Upper lobe of right lung (tissue), 1 donor: Measurements from ENCODE around the gene AHDC1. TPM values are rescaled to one million over a fixed set of nuclear protein-coding genes. Genes with fewer than 3 reads are reported as not detected.
A peak's percentile ranks its signal among the peaks of the same experiment; 100 is the strongest.

Experiments used
- ATAC-seq: fragments of 200-7000 bp; cut with Tn5 transposase; one replicate; pipeline ENCODE4 v1.9.1; 2020; ENCODE audit warnings: mild to moderate bottlenecking, moderate library complexity
- DNase-seq: peaks from one replicate; pipeline ENCODE4 v3.0.0-alpha.2; 2020
- H3K27ac ChIP-seq: fragments of 200-600 bp; one replicate; pipeline ENCODE4 v1.8.0; 2022
- H3K27me3 ChIP-seq: fragments of 200-600 bp; one replicate; pipeline ENCODE4 v1.8.0; 2022; ENCODE audit warnings: mild to moderate bottlenecking
- H3K36me3 ChIP-seq: fragments of 200-600 bp; one replicate; pipeline ENCODE4 v1.8.0; 2022
- H3K4me1 ChIP-seq: fragments of 200-600 bp; one replicate; pipeline ENCODE4 v1.8.0; 2022
- H3K4me3 ChIP-seq: fragments of 200-600 bp; one replicate; pipeline ENCODE4 v1.8.0; 2022; ENCODE audit warnings: mild to moderate bottlenecking
- H3K9me3 ChIP-seq: fragments of 200-600 bp; one replicate; pipeline ENCODE4 v1.8.0; 2022
- intact Hi-C: fragments of 100-400 bp; cut with DNase I; formaldehyde crosslinking; loops from one replicate; pipeline ENCODE4 v1.11.0; 2022
- total RNA-seq: library from RNA; stranded (reverse); fragmentation: NEBNext Ultra II Directional; extraction: Animal tissue kit (Norgen Biotek cat#: 25700); gene quantifications from one replicate; pipeline ENCODE4 v1.2.1, GENCODE V29; 2021
- TF ChIP-seq, protein P1 (sequence below): fragments of 200-600 bp; IDR thresholded peaks from one replicate; pipeline ENCODE4 v1.8.0; 2022; ENCODE audit warnings: antibody characterized with exemption
- donor health status: DM: no; HTN: yes; CAD: no; lungs with severe emphysema.

AHDC1 gene
- total RNA-seq, 1 donor from 2014 or later, result 34.2 TPM

DNA sequence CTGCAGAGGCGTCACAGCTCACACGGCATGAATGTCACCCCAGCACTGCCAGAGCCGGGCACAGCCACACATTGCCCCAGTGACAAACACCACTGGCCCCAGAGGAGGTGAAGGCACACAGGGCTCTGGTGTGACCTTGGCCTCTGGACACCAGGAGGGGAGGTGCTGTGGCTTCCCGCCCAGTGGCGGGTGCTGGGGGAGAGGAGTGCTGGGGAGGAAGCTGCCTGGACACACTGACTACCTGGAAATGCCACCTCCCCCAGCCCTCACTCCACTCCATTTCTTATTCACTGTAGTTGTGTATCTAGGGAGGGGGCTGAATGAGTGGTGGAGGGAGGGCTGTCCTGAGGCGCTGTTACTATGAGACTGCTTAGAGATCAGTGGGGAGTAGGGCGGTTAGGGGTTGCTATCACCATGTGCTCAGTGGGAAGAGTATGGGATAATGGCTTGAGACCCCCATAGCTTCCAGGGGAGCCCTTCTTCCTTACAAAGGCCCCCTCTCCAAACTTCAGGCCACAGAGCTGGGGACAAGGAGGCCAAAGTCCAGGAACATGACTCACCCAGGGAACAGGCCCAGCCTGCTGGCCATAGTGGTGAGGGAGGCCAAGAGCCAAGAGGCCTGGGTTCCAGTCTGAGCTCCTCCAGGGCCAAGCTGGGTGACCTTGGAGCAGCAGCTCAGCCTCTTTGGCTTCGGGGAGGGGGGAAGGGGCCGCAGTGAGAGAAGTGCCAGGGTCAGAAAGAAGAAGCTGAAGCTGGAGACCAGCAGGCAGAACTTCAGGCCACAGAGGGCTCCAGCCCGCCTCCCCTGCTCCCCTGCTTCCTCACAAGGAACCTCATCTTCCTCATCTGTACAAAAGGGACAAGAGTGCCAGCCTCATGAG is 40.1 kb downstream of the AHDC1 start:
- no peaks in the 10 kb centered on the region for H3K36me3 ChIP-seq
- DNase-seq (peak; percentile 80), ATAC-seq (peak; percentile 43)
- intact Hi-C loops, result no loop called here
- H3K27me3 ChIP-seq, result no peaks in the 10 kb centered on the region
- H3K27ac ChIP-seq, result peak overlapping the region; percentile 56
- no peak overlapping the region for H3K4me3 ChIP-seq
- peaks cover 69% of the 10 kb centered on the region for H3K4me1 ChIP-seq
- TF ChIP-seq, protein P1, sequence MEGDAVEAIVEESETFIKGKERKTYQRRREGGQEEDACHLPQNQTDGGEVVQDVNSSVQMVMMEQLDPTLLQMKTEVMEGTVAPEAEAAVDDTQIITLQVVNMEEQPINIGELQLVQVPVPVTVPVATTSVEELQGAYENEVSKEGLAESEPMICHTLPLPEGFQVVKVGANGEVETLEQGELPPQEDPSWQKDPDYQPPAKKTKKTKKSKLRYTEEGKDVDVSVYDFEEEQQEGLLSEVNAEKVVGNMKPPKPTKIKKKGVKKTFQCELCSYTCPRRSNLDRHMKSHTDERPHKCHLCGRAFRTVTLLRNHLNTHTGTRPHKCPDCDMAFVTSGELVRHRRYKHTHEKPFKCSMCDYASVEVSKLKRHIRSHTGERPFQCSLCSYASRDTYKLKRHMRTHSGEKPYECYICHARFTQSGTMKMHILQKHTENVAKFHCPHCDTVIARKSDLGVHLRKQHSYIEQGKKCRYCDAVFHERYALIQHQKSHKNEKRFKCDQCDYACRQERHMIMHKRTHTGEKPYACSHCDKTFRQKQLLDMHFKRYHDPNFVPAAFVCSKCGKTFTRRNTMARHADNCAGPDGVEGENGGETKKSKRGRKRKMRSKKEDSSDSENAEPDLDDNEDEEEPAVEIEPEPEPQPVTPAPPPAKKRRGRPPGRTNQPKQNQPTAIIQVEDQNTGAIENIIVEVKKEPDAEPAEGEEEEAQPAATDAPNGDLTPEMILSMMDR, result no peak
- no peaks in the 10 kb centered on the region for H3K9me3 ChIP-seq

DNA sequence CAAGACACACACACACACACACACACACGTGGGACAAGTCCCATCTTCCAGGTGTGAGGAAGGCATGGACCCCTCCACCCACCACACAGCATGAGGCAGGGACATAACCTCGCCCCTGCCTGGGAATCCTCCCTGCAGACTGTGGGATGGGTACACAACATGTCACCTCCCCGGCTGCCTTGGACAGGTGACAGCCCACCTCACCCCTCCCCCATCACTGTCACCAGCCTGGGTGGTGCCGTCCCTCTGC is 40.7 kb downstream of the AHDC1 start:
- H3K4me3 ChIP-seq, result no peak overlapping the region
- intact Hi-C loops, result no loop called here
- peaks cover 67% of the 10 kb centered on the region for H3K4me1 ChIP-seq

DNA sequence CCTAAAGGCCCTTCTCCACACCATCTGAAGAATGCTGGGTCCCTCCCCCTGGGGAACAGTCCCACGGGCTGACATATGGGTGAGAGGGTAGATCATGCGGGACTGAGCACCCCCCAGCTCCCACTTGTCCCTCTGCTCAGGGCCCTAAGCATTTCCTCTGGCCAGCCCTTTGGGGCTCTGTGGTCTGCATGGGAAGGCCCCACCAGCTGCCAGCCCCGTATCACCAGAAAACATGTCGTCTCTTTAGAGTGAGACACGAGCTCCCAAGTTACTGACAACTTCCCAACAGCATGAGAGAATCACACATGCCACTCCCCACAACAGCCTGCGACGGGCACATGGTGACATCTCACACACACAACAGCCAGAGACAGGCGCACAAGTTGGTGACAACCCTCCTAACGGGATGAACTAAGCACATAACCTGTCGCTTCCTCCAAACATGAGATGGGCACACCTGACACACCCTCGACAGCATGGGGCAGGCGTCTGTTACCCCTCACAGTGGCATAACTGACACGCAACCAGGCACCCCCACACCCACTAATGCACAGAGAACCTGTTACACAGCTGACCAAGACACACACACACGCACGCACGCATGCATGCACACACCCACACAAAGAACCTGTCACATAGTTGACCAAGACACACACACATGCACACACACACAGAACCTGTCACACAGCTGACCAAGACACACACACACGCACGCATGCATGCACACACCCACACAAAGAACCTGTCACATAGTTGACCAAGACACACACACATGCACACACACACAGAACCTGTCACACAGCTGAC is 41.2 kb downstream of the AHDC1 start:
- ATAC-seq (no peak), DNase-seq (no peak)
- intact Hi-C loops, result no loop called here
- Histone ChIP-seq H3K36me3 (peaks cover 4% of the 10 kb centered on the region), H3K27me3 (no peaks in the 10 kb centered on the region), H3K9me3 (no peaks in the 10 kb centered on the region), H3K4me3 (no peak overlapping the region), H3K27ac (peak overlapping the region; percentile 51), H3K4me1 (peaks cover 66% of the 10 kb centered on the region)
- TF ChIP-seq, protein P1, result no peak

More for the DNA sequence above, 40.7 kb downstream of the AHDC1 start:
- TF ChIP-seq, protein P1, result no peak
- H3K27me3 ChIP-seq, result no peaks in the 10 kb centered on the region
- H3K9me3 ChIP-seq, result no peaks in the 10 kb centered on the region
- peaks cover 3% of the 10 kb centered on the region for H3K36me3 ChIP-seq
- DNase-seq (no peak), ATAC-seq (no peak)
- H3K27ac ChIP-seq, result peak overlapping the region; percentile 56

DNA sequence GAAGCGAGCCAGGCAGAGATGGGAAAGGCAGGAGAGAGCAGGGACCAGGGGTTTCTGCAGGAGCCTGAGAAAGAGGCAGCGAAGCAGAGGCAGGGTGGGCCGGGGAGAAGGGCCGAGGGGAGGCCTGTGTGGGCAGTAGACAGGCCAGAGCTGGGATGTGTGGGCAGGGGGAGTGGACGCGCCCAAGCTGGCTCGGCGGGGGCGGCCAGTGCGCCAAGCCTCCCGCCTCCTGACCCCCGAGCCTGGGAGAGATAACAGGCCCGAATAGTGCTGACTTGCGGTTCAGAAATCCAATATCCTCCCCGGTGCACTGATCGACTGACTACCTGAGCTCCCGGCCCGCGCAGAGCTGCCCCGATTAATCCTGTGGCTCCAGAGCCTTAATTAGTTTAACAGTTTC is 41.9 kb downstream of the AHDC1 start:
- DNase-seq, result no peak
- intact Hi-C loops, result no loop called here
- H3K27ac ChIP-seq, result peak overlapping the region; percentile 51

DNA sequence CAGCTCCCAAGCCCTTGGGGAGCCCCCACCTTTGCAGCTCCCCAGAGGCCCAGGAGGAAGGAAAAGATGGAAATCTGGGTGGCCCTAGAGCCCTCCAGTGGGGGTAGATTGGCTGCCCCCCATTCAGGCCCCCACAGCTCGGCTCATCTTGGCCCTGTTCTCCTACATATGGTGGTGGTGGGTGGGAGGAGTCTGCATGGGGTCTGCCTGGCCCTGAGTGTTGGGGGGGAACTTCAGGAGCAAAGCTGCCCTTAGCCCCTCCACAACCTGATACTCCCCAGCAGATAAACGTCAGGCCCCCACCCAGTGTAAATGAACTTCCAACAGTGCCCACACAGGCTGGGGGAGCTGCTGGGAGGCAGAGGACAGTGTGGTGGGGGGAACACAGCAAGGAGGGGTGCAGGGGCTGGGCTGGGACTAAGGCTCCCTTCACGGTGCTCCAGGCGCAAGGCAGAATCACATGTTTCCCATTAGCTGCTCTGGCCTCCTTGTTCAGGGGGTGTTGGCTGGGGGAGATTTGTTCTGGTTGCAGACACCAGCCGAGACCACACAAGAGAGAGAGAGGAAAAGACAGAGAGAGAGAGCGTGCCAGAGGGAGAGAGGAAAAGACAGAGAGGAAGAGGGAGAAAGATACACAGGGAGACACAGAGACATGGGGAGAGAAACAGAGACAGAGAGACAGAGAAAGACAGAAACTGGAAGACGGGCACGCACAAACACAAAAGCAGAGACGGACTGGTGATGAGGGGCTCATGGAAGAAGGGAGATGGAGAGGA is 42.6 kb downstream of the AHDC1 start:
- intact Hi-C loops, result no loop called here
- TF ChIP-seq, protein P1, result no peak
- DNase-seq, result no peak
- Histone ChIP-seq H3K9me3 (no peaks in the 10 kb centered on the region), H3K36me3 (peaks cover 4% of the 10 kb centered on the region), H3K27me3 (no peaks in the 10 kb centered on the region), H3K4me1 (peaks cover 67% of the 10 kb centered on the region), H3K4me3 (no peak overlapping the region), H3K27ac (peak overlapping the region; percentile 55)
- no peak for ATAC-seq

More for the DNA sequence above, 41.9 kb downstream of the AHDC1 start:
- TF ChIP-seq, protein P1, result no peak
- no peaks in the 10 kb centered on the region for H3K9me3 ChIP-seq
- H3K36me3 ChIP-seq, result peaks cover 4% of the 10 kb centered on the region
- no peak for ATAC-seq
- no peak overlapping the region for H3K4me3 ChIP-seq
- peaks cover 64% of the 10 kb centered on the region for H3K4me1 ChIP-seq
- no peaks in the 10 kb centered on the region for H3K27me3 ChIP-seq
